Stimulated activated CD8-positive, alpha-beta memory T cell treated with anti-CD3 and anti-CD28 coated beads, Interleukin-2, amount 100 ng/mL, for 1 hour (primary cell): ENCODE results near the gene HNRNPA3.

Source experiments
- DNase-seq, 2 donors: peaks; one replicate each; pipeline ENCODE4 v3.0.0-alpha.2; 2020; ENCODE audit warnings: low read depth in 2 of 2

Gene HNRNPA3

DNA sequence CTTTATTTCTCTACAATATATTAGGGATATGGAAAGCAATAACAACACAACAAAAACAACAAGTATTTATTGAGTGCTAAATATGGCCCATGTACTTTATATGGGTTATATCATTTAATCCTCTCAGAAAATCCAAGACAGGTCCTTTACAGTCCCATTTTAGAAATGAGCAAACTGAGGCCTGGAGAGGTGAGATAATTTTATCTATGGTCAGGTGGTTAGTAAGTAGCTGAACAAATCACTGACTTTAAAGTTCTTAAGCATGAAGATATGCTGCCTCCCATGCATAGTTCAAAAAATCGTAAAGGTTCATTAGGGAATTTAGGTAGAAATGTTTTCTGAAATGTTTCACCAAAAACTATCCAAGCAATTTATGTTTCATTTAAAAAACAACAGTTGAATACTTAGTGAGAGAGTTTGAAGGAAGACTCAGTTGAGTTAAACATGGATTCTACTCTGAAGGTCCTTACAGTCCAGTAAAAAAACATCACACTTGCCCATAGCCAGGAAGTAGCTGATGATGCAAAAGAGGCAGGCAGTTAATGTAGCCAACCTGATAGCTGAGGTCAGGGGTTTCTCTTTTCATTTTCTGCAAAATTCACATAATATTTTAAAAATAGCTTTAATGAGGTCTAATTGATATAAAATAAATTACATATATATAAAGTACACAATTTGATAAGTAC, 59.5 kb downstream of the HNRNPA3 start:
- DNase-seq: no peak

DNA sequence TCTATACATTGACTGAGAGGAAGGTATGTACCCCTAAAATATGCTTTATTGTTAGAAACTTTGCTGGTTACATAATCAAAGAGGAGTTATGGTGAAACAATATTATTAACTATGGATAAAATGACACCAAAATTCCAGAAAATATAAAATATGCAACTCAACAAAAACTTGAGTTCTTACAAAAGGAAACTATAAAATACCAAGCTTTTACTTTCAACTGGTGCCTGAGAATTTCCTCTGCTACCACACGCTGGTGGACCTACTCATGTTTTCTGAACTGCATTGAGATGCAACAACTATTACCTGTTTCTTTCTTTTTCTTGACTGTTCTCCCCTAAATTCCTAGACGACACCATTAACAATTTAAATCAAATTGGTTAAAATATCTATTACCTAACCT, 60.2 kb downstream of the HNRNPA3 start:
- DNase-seq: no peak

DNA sequence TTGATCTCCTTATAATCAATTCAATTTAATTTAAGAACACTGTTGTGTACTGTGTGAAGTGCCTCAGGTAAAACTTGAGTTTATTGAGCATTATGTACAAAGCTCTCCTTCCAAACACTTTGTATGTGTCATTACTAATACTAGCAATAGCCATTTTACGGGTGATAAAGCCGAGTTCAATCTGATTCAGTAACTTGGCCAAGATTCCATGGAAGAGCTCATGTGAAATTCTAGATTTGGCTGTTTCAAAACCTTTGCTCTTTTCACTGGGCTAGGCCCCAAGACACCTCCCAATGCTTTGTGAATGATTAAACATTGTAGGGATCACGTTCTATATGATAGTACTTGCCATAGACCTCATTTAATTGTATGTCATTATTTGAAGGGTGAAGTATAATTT, 60.8 kb downstream of the HNRNPA3 start:
- DNase-seq: no peak
